GM23338 (cell line): ENCODE measurements around the gene CLIC5. TPM values are rescaled to one million over a fixed set of nuclear protein-coding genes. Genes with fewer than 3 reads are reported as not detected.

Experiments
- ATAC-seq: fragments of 200-7000 bp; cut with Tn5 transposase; 3 replicates; pipeline ENCODE4 v1.9.1; 2020
- DNase-seq: peaks from one replicate; pipeline ENCODE4 v3.0.0-alpha.2; 2015; ENCODE audit warnings: low spot score
- H2AFZ ChIP-seq: fragments of 200-600 bp; sonication (generic); 2 replicates; pipeline ENCODE4 v1.8.0; 2016; ENCODE audit warnings: antibody characterized with exemption, mild to moderate bottlenecking, moderate library complexity
- H3F3A ChIP-seq: fragments of 200-600 bp; sonication (generic); replicated peaks from 2 replicates; pipeline ENCODE4 v1.8.0; 2017; ENCODE audit warnings: antibody characterized with exemption, mixed run types, low read depth
- H3K27ac ChIP-seq: fragments of 200-600 bp; sonication (generic); 2 replicates; pipeline ENCODE4 v1.6.1; 2016; ENCODE audit warnings: low read depth
- H3K27me3 ChIP-seq: fragments of 200-600 bp; sonication (generic); 2 replicates; pipeline ENCODE4 v1.8.0; 2016; ENCODE audit warnings: mild to moderate bottlenecking, mixed run types, moderate library complexity; ENCODE audit not compliant: insufficient read depth
- H3K36me3 ChIP-seq: fragments of 200-600 bp; sonication (generic); 2 replicates; pipeline ENCODE4 v1.8.0; 2016; ENCODE audit warnings: mild to moderate bottlenecking; ENCODE audit not compliant: insufficient read depth
- H3K4me1 ChIP-seq: fragments of 200-600 bp; sonication (generic); 2 replicates; pipeline ENCODE4 v1.8.0; 2016; ENCODE audit warnings: mild to moderate bottlenecking, moderate library complexity; ENCODE audit not compliant: insufficient read depth
- H3K4me2 ChIP-seq: fragments of 200-600 bp; sonication (generic); 2 replicates; pipeline ENCODE4 v1.7.1; 2017; ENCODE audit warnings: mixed run types
- H3K4me3 ChIP-seq: fragments of 200-600 bp; sonication (generic); 2 replicates; pipeline ENCODE4 v1.6.1; 2016; ENCODE audit warnings: mixed run types
- H3K79me2 ChIP-seq: fragments of 200-600 bp; sonication (generic); replicated peaks from 2 replicates; pipeline ENCODE4 v1.8.0; 2017; ENCODE audit warnings: mild to moderate bottlenecking; ENCODE audit not compliant: insufficient read depth
- H3K9me2 ChIP-seq: fragments of 200-600 bp; sonication (generic); 2 replicates; pipeline ENCODE4 v1.8.0; 2017; ENCODE audit not compliant: insufficient read depth
- H4K20me1 ChIP-seq: fragments of 200-600 bp; sonication (generic); replicated peaks from 2 replicates; pipeline ENCODE4 v1.8.0; 2017; ENCODE audit warnings: mild to moderate bottlenecking; ENCODE audit not compliant: insufficient read depth
- H3K27ac Mint-ChIP-seq: 2 replicates; pipeline ENCODE4 v1.8.0; 2020; ENCODE audit warnings: inconsistent platforms, mild to moderate bottlenecking, moderate library complexity, mixed read lengths
- H3K27me3 Mint-ChIP-seq: 3 replicates; pipeline ENCODE4 v1.8.0; 2022; ENCODE audit warnings: low read depth, mild to moderate bottlenecking, moderate library complexity, mixed read lengths, inconsistent platforms; ENCODE audit not compliant: insufficient read depth, poor library complexity
- H3K36me3 Mint-ChIP-seq: 3 replicates; pipeline ENCODE4 v1.8.0; 2021; ENCODE audit warnings: low read depth, mild to moderate bottlenecking, inconsistent platforms, moderate library complexity, mixed read lengths
- H3K4me1 Mint-ChIP-seq: 3 replicates; pipeline ENCODE4 v1.8.0; 2020; ENCODE audit warnings: mild to moderate bottlenecking, inconsistent platforms, mixed read lengths
- H3K4me3 Mint-ChIP-seq: 3 replicates; pipeline ENCODE4 v1.8.0; 2021; ENCODE audit warnings: moderate library complexity, mild to moderate bottlenecking, inconsistent platforms, mixed read lengths
- H3K9me3 Mint-ChIP-seq: 3 replicates; pipeline ENCODE4 v1.8.0; 2020; ENCODE audit warnings: moderate library complexity, mild to moderate bottlenecking, inconsistent platforms, mixed read lengths
- CREB1 ChIP-seq: fragments of 250-450 bp; sonication (Bioruptor Pico); IDR thresholded peaks from 2 replicates; pipeline ENCODE4 v1.5.0; 2020; ENCODE audit warnings: low read depth, mild to moderate bottlenecking, moderate library complexity
- EZH2 ChIP-seq: fragments of 200-600 bp; sonication (generic); IDR thresholded peaks from one replicate; pipeline ENCODE4 v1.8.0; 2017; ENCODE audit warnings: antibody characterized with exemption, mild to moderate bottlenecking, low read depth; ENCODE audit not compliant: unreplicated experiment
- EZH2phosphoT487 ChIP-seq: fragments of 200-600 bp; sonication (generic); IDR thresholded peaks from one replicate; pipeline ENCODE4 v1.8.1; 2018; ENCODE audit warnings: antibody characterized with exemption; ENCODE audit not compliant: unreplicated experiment
- JUNB ChIP-seq: IDR thresholded peaks from one replicate; pipeline ENCODE4 v1.6.1; 2016; ENCODE audit warnings: antibody characterized with exemption; ENCODE audit not compliant: unreplicated experiment
- STAT1 ChIP-seq: IDR thresholded peaks from one replicate; pipeline ENCODE4 v1.6.1; 2016; ENCODE audit warnings: antibody characterized with exemption; ENCODE audit not compliant: unreplicated experiment
- polyA plus RNA-seq: library from polyadenylated mRNA; unstranded; fragments of >200 nt; fragmentation: Nextera tagmentation; extraction: Ambion mirVana; gene quantifications from 2 replicates; pipeline ENCODE4 v1.2.1, GENCODE V29; 2016
- total RNA-seq: library from RNA; depleted of rRNA; stranded (reverse); fragments of >200 nt; shearing (Covaris generic); gene quantifications from 2 replicates; pipeline ENCODE4 v1.2.3, GENCODE V29; 2014
- TF ChIP-seq, protein P1 (sequence below): IDR thresholded peaks from one replicate; pipeline ENCODE4 v1.6.1; 2018; ENCODE audit warnings: antibody characterized with exemption; ENCODE audit not compliant: unreplicated experiment
- TF ChIP-seq, protein P2 (sequence below): IDR thresholded peaks from 2 replicates; pipeline ENCODE4 v1.6.1; 2016; ENCODE audit warnings: antibody characterized with exemption

Gene CLIC5
- total and polyA plus RNA-seq, 2 experiments from 2014 or later = 0.08 TPM; not detected in 1

DNA sequence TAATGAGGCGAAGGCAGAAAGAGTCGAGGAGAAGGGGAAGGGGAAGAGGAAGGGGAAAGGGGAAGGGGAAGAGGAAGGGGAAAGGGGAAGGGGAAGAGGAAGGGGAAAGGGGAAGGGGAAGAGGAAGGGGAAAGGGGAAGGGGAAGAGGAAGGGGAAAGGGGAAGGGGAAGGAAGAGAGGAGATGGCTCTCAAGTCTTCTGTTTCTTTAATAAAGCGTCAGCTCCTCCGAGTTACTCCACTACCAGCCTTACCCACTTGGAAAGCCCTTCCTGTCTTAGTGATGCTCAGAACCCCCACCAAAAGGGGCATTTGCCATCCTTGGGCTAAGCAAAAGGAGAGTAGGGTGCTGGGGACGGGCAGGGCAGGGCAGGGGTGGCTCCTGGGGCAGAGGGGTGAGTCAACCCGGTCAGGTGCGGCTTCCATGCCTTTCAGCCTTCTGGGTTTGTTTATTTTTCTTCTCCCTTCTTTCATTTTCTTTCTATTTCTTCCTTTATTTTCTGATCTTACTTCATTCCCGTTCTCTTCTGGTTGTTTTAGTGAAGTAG, 476 bp upstream of the CLIC5 start:
- H3K27ac ChIP-seq = no peak overlapping the region
- peak overlapping the region; percentile 95 for H3K4me2 ChIP-seq
- no peak for ATAC-seq

DNA sequence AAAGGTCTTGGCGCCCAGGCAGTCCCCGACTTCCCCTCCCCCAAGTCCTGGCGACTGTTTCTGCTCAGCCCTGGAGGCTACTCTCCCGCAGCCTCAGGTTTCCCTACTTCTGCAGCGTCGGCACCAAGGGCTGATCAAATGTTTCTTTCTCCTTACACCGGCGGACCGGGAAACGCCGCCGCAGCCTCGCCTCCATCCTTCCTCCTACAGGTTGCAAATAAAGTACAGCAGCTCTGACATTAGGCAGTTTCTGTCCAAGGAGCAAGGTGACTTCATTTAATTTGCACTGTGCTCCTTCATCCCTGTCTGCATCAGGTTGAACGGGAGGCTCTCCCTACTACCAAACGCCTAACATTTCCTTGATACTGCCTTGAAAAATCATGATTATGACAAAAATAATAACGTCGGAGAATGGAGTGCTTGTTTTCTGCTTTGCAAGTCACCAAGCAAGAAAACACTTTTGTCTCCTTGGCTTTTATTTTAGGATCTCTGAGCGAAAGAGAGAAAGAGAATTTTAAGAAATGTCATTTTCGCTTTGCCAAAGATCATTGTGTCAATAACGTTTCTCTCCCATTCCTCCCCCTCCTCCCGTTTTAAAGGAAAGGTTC, 1.0 kb downstream of the CLIC5 start:
- Histone ChIP-seq H4K20me1 (no peaks in the 10 kb centered on the region), H3F3A (peaks cover 5% of the 10 kb centered on the region; the same call in 1 of the 2 replicates), H3K4me3 (peak overlapping the region; percentile 82), H3K4me1 (peaks cover 21% of the 10 kb centered on the region), H3K36me3 (no peaks in the 10 kb centered on the region; the same call in 1 of the 2 replicates), H3K27ac (no peak overlapping the region), H3K79me2 (no peaks in the 10 kb centered on the region), H3K27me3 (peaks cover 46% of the 10 kb centered on the region), H2AFZ (peak overlapping the region; percentile 80), H3K4me2 (peak overlapping the region; percentile 95), H3K9me2 (peaks cover 7% of the 10 kb centered on the region; the same call in 1 of the 2 replicates)
- Mint-ChIP-seq H3K4me1 (peaks cover 34% of the 10 kb centered on the region), H3K36me3 (no peaks in the 10 kb centered on the region; the same call in 2 of the 3 replicates), H3K9me3 (peaks cover 6% of the 10 kb centered on the region; the same call in 1 of the 3 replicates), H3K27me3 (peaks cover 39% of the 10 kb centered on the region), H3K4me3 (peak overlapping the region; percentile 71), H3K27ac (no peak overlapping the region)
- ATAC-seq (peak; percentile 84), DNase-seq (peak; percentile 71)
- TF ChIP-seq EZH2phosphoT487 (no peak), EZH2 (peak; percentile 27), JUNB (no peak)
- TF ChIP-seq, protein P1, sequence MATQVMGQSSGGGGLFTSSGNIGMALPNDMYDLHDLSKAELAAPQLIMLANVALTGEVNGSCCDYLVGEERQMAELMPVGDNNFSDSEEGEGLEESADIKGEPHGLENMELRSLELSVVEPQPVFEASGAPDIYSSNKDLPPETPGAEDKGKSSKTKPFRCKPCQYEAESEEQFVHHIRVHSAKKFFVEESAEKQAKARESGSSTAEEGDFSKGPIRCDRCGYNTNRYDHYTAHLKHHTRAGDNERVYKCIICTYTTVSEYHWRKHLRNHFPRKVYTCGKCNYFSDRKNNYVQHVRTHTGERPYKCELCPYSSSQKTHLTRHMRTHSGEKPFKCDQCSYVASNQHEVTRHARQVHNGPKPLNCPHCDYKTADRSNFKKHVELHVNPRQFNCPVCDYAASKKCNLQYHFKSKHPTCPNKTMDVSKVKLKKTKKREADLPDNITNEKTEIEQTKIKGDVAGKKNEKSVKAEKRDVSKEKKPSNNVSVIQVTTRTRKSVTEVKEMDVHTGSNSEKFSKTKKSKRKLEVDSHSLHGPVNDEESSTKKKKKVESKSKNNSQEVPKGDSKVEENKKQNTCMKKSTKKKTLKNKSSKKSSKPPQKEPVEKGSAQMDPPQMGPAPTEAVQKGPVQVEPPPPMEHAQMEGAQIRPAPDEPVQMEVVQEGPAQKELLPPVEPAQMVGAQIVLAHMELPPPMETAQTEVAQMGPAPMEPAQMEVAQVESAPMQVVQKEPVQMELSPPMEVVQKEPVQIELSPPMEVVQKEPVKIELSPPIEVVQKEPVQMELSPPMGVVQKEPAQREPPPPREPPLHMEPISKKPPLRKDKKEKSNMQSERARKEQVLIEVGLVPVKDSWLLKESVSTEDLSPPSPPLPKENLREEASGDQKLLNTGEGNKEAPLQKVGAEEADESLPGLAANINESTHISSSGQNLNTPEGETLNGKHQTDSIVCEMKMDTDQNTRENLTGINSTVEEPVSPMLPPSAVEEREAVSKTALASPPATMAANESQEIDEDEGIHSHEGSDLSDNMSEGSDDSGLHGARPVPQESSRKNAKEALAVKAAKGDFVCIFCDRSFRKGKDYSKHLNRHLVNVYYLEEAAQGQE = no peak

More for the DNA sequence above, 476 bp upstream of the CLIC5 start:
- Histone ChIP-seq H3K9me2 (no peaks in the 10 kb centered on the region), H3K4me3 (peak overlapping the region; percentile 82), H3K27me3 (peaks cover 46% of the 10 kb centered on the region), H3K79me2 (no peaks in the 10 kb centered on the region), H3K4me1 (peaks cover 21% of the 10 kb centered on the region), H3K36me3 (no peaks in the 10 kb centered on the region; the same call in 1 of the 2 replicates), H3F3A (peaks cover 5% of the 10 kb centered on the region; the same call in 1 of the 2 replicates), H2AFZ (no peak overlapping the region; the same call in 1 of the 2 replicates), H4K20me1 (no peaks in the 10 kb centered on the region)
- peak overlapping the region; percentile 73 for H3K4me3 Mint-ChIP-seq
- no peaks in the 10 kb centered on the region; the same call in 2 of the 3 replicates for H3K36me3 Mint-ChIP-seq
- H3K27me3 Mint-ChIP-seq = peaks cover 37% of the 10 kb centered on the region
- H3K27ac Mint-ChIP-seq = no peak overlapping the region
- H3K4me1 Mint-ChIP-seq = peaks cover 32% of the 10 kb centered on the region
- no peak for DNase-seq
- TF ChIP-seq CREB1 (no peak), EZH2phosphoT487 (no peak), EZH2 (no peak), STAT1 (no peak)
- TF ChIP-seq, protein P1 = no peak
- TF ChIP-seq, protein P2, sequence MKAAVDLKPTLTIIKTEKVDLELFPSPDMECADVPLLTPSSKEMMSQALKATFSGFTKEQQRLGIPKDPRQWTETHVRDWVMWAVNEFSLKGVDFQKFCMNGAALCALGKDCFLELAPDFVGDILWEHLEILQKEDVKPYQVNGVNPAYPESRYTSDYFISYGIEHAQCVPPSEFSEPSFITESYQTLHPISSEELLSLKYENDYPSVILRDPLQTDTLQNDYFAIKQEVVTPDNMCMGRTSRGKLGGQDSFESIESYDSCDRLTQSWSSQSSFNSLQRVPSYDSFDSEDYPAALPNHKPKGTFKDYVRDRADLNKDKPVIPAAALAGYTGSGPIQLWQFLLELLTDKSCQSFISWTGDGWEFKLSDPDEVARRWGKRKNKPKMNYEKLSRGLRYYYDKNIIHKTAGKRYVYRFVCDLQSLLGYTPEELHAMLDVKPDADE = no peak
- peaks cover 6% of the 10 kb centered on the region; the same call in 1 of the 3 replicates for H3K9me3 Mint-ChIP-seq
